GM18505 (cell line): Measurements from ENCODE around the gene ISL2.

Source experiments
- ATAC-seq: cut with Tn5 transposase; IDR thresholded peaks from one replicate; pipeline ENCODE4 v1.9.1; 2021; ENCODE audit not compliant: unreplicated experiment
- POLR2A ChIP-seq: IDR thresholded peaks from 4 replicates; pipeline ENCODE4 v1.6.1; 2011; ENCODE audit warnings: borderline replicate concordance; ENCODE audit not compliant: insufficient read depth, insufficient read length; ENCODE audit errors: extremely low read depth

The ISL2 gene

DNA sequence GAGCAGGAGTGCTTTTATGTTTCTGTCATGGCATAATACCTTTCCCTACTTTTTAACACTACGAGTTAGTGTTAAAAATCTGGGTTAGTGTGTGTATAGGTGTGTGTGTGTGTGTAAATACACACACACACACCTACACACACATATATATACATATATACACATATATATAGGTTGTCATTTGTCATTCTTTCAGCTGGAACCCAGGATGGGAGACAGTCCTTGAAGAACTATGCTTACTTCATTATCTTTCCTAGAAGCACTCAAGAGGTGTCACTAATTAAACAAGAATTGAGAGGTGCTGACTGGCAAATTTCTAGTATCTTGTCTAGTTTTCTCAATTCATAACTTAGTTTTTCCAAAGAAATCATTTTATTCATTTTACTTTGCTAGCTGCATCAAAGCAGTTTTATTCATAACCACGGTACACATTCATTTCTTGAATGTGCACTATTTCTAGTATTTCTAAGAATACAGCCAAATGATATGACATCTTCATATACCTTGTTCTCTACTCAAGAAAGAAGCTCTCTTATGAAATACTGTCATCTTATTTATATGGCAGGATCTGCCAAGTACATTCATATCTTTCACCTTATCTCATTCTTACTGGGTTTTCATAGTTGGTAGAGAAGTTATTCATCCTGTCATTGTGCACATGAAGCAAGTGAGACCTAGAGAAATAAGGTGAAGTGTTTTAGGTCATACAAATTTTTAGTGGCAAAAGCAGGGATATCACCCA is 46.6 kb downstream of the ISL2 start:
- no peak for TF ChIP-seq POLR2A
- no peak for ATAC-seq

DNA sequence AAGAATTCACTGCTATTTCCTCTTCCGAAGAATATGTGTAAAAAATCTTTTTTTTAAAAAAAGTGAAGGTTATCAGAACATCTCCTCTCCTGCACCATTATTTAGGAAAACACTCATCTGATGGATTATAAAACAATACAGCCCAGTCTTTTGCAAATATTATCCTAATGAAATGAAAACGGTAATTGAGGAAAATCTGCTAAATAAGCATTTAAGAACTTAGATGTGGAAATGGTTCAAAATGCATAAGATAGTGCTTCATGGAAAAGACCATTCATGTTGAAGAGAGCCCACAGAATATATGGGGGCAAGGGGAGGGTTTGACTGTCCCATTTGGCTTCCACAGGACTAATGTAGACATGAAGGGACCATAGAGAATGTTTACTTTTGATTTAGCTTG is 47.8 kb downstream of the ISL2 start:
- no peak for ATAC-seq
- no peak for TF ChIP-seq POLR2A

DNA sequence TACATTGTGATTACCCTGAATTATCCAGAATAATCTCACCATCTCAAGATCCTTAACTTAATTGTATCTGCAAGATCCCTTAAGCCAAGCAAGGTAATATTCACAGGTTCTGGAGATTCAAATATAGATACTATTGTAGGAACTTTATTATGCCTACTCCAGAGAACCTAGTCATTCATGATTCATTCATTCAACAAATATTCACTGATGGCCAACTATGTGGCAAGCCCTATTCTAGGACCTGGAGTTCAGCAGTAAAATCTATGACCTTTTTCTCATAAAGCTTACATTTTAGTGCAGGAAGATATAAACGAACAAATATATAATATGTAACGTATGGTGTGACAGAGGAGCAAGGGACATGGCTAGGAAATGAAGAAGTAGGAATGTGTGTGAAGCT is 49.6 kb downstream of the ISL2 start:
- no peak for TF ChIP-seq POLR2A
- ATAC-seq, result no peak

DNA sequence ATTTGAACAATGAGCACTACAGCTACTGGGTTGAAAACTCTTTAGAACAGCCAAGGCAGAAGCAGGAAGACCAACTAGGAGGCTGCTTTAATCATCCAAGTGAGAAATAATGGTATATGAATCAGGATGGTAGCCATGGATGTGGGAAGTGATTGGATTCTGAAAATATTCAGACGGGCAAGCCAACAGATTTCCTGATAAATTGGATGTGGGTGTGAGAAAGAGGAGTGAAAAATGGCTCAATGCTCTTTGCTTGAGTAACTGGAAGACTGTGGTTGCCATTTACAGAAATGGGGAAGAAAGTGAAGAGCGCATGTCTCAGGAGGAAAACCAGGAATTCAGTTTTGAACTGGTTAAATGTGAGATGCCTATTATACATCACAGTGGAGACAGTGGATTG is 50.4 kb downstream of the ISL2 start:
- no peak for ATAC-seq
- TF ChIP-seq POLR2A, result no peak

DNA sequence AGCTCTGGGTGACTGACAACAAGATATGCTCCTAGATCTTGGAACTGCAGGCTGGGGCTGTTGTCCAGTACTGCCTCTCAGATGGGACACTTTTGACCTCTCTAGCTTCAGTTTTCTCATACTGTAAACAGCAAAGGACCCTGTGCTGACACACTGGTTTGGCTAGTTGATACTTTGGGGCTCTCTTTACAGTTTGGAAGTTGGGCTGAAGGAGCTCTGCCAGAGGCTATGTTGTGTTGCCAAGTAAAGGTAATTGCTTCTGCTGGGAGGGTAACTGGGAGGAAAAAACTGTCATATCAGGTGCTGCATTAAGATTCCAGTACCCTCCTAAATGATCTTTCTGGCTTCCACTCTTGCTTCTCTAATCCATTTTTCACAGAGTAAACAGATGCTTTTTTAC is 54.0 kb downstream of the ISL2 start:
- no peak for ATAC-seq
- TF ChIP-seq POLR2A, result no peak

DNA sequence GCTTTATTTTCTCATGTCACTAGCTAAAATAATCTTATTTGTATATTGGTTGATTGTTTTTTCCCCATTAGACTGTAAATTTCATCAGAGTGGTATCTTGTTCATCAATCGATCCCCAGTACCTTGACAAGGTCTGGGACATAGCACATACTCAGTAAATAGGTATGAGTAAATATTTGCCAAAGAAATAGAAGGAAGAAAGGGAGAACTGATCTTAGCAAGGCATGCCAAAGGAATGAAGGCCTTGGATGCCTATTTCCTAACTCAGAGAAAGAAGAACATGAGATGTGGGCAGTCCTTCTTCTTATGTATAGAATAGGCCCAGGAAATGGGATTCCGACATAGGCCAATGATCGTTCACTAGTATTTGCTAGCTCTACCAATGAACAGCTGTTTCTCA is 54.7 kb downstream of the ISL2 start:
- TF ChIP-seq POLR2A, result no peak
- ATAC-seq, result no peak

DNA sequence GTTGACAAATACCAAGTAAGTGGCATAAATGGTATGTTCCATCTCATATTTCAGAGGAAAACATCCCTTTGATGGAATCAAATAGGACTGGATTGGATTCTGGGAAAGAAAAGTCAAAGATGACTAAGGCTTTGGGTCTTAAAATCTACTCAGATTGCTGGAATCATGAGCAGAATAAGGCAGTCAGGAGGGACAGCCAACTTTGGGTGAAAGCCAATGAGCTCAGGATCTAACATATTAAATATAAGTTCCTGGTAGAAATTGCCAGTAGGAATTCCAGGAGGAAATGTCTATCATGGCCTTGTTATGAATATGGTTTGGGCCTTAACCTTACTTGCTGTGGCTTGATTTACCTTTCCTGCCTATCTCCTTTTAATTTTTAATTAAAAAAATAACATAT is 55.3 kb downstream of the ISL2 start:
- no peak for TF ChIP-seq POLR2A
- ATAC-seq, result no peak
